ENCODE measurements around the gene SMPD3. TPM values are rescaled to one million over a fixed set of nuclear protein-coding genes. Genes with fewer than 3 reads are reported as not detected.

SMPD3 gene
- total RNA-seq, 2 experiments from 2014 or later = 0.89 to 1.1 TPM

- Mint-ChIP-seq H3K27ac (peak overlapping the region; percentile 70), H3K27me3 (no peaks in the 10 kb centered on the region), H3K9me3 (no peaks in the 10 kb centered on the region), H3K4me1 (ENCODE audit: low read depth) (peaks cover 80% of the 10 kb centered on the region), H3K4me3 (no peak overlapping the region), H3K36me3 (ENCODE audit: low read depth) (no peaks in the 10 kb centered on the region)
- H3K36me3 ChIP-seq (ENCODE audit: insufficient read depth, low read length) = no peaks in the 10 kb centered on the region
- no peak for ATAC-seq (ENCODE audit: poor library complexity)
- ChIA-PET POLR2A (interaction anchor here (1.5 kb wide), 1 partner anchor 616 kb away, joined by 3 read pairs; the partner anchor contains the start of genes RANBP10 and TSNAXIP1), CTCF (no interaction called here)
- H3K27ac ChIP-seq (ENCODE audit: low read depth in 1 of 2, low read length in 2 of 2) = no peak overlapping the region
- H3K9me3 ChIP-seq (ENCODE audit: control insufficient read depth in 1 of 2, insufficient read depth in 1 of 2, low read length in 2 of 2) = no peaks in the 10 kb centered on the region
- TF ChIP-seq, protein P1, sequence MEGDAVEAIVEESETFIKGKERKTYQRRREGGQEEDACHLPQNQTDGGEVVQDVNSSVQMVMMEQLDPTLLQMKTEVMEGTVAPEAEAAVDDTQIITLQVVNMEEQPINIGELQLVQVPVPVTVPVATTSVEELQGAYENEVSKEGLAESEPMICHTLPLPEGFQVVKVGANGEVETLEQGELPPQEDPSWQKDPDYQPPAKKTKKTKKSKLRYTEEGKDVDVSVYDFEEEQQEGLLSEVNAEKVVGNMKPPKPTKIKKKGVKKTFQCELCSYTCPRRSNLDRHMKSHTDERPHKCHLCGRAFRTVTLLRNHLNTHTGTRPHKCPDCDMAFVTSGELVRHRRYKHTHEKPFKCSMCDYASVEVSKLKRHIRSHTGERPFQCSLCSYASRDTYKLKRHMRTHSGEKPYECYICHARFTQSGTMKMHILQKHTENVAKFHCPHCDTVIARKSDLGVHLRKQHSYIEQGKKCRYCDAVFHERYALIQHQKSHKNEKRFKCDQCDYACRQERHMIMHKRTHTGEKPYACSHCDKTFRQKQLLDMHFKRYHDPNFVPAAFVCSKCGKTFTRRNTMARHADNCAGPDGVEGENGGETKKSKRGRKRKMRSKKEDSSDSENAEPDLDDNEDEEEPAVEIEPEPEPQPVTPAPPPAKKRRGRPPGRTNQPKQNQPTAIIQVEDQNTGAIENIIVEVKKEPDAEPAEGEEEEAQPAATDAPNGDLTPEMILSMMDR (IDR thresholded peaks at IDR 0.05) = no peak
- H3K27me3 ChIP-seq (ENCODE audit: control insufficient read depth in 1 of 2, insufficient read depth in 2 of 2, low read length in 2 of 2) = no peaks in the 10 kb centered on the region
- no peak for DNase-seq
- intact Hi-C loops (cut with DNase I, micrococcal nuclease) = no loop called here
- H3K4me1 ChIP-seq (ENCODE audit: insufficient read depth, low read length) = peaks cover 69% of the 10 kb centered on the region
- H3K4me3 ChIP-seq (ENCODE audit: low read length) = no peak overlapping the region
Measured at GRCh38 chr16:68422396-68422960, 25.8 kb downstream of the SMPD3 start.

- no peaks in the 10 kb centered on the region for H3K9me3 ChIP-seq (ENCODE audit: control insufficient read depth in 1 of 2, insufficient read depth in 1 of 2, low read length in 2 of 2)
- no peak overlapping the region for H3K27ac ChIP-seq (ENCODE audit: low read depth in 1 of 2, low read length in 2 of 2)
- no peak for DNase-seq
- ChIA-PET CTCF (interaction anchor here (4.0 kb wide), 1 partner anchor 25 kb away, joined by 21 read pairs; no protein-coding TSS in a partner anchor), POLR2A (interaction anchor here (0.8 to 5.9 kb wide), 2 partner anchors 10 to 21 kb away, joined by 3 to 26 read pairs; no protein-coding TSS in a partner anchor)
- Mint-ChIP-seq H3K27ac (peak overlapping the region; percentile 70), H3K9me3 (no peaks in the 10 kb centered on the region), H3K4me3 (no peak overlapping the region), H3K27me3 (no peaks in the 10 kb centered on the region), H3K36me3 (ENCODE audit: low read depth) (no peaks in the 10 kb centered on the region), H3K4me1 (ENCODE audit: low read depth) (peaks cover 87% of the 10 kb centered on the region)
- intact Hi-C loops (cut with DNase I, micrococcal nuclease) = no loop called here
- H3K27me3 ChIP-seq (ENCODE audit: control insufficient read depth in 1 of 2, insufficient read depth in 2 of 2, low read length in 2 of 2) = no peaks in the 10 kb centered on the region
- TF ChIP-seq, protein P1 (IDR thresholded peaks at IDR 0.05) = no peak
- no peak for ATAC-seq (ENCODE audit: poor library complexity)
- peaks cover 78% of the 10 kb centered on the region for H3K4me1 ChIP-seq (ENCODE audit: insufficient read depth, low read length)
- H3K36me3 ChIP-seq (ENCODE audit: insufficient read depth, low read length) = no peaks in the 10 kb centered on the region
- H3K4me3 ChIP-seq (ENCODE audit: low read length) = no peak overlapping the region
Measured at GRCh38 chr16:68421076-68421475, 27.2 kb downstream of the SMPD3 start.

DNA sequence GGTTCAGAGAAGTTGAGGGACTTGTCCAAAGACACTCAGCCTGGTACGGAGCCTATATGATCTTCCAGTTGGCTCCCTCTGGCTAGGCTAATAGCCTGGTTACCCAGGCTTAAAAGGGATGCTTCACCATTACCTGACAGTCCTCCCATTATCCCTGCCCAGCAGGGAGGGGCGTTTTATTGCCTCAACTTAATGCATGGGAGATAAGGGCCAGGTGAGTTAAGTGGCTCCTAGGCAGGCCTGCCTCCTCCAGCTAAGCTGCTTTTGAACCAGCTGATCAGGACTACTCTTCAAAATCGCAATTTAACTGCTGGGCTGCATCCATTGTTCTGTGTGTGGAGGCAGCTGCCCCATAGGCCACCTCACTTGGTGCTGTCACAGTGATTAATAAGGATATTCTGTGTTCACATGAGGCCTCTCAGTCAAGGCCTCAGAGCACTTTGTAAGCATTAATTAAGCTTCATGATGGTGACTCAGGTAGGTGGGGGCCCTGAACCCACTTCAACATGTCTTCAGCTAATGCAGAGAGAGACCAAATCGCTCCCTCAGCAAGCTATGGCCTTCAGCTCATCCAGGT lies 27.9 kb downstream of the SMPD3 start:
- TF ChIP-seq, protein P1 (IDR thresholded peaks at IDR 0.05) = no peak
- H3K27ac Mint-ChIP-seq = peak overlapping the region; percentile 94
- ChIA-PET POLR2A (interaction anchor here (0.8 to 5.9 kb wide), 3 partner anchors 11 to 23 kb away, joined by 3 to 26 read pairs (median 15); no protein-coding TSS in a partner anchor), CTCF (interaction anchor here (0.7 to 4.0 kb wide), 2 partner anchors 24 to 319 kb away, joined by 3 to 21 read pairs; no protein-coding TSS in a partner anchor)
- intact Hi-C loops (cut with DNase I, micrococcal nuclease) = no loop called here
- H3K27ac ChIP-seq (ENCODE audit: low read depth in 1 of 2, low read length in 2 of 2) = peak overlapping the region; percentile 18 to 88
- no peak overlapping the region for H3K4me3 Mint-ChIP-seq
- H3K4me3 ChIP-seq (ENCODE audit: low read length) = no peak overlapping the region
- ATAC-seq (ENCODE audit: poor library complexity) (no peak), DNase-seq (no peak)
- no peaks in the 10 kb centered on the region for H3K27me3 Mint-ChIP-seq
- no peaks in the 10 kb centered on the region for H3K9me3 ChIP-seq (ENCODE audit: control insufficient read depth in 1 of 2, insufficient read depth in 1 of 2, low read length in 2 of 2)
- no peaks in the 10 kb centered on the region for H3K9me3 Mint-ChIP-seq
- no peaks in the 10 kb centered on the region for H3K36me3 Mint-ChIP-seq (ENCODE audit: low read depth)
- H3K27me3 ChIP-seq (ENCODE audit: control insufficient read depth in 1 of 2, insufficient read depth in 2 of 2, low read length in 2 of 2) = no peaks in the 10 kb centered on the region
- peaks cover 79% of the 10 kb centered on the region for H3K4me1 ChIP-seq (ENCODE audit: insufficient read depth, low read length)
- peaks cover 85% of the 10 kb centered on the region for H3K4me1 Mint-ChIP-seq (ENCODE audit: low read depth)
- no peaks in the 10 kb centered on the region for H3K36me3 ChIP-seq (ENCODE audit: insufficient read depth, low read length)
